Hematopoietic multipotent progenitor cell treated with erythropoietin and hydrocortisone succinate and interleukin-3 and kit ligand, for 6 days (in vitro differentiated cells): Measurements from ENCODE around the gene GPRASP2.

ENCODE experiments used
- DNase-seq: peaks from one replicate; pipeline ENCODE4 v3.0.0-alpha.2; 2015

GPRASP2 gene

GRCh38 chrX:102745857-102746584 lies 33.8 kb downstream of the GPRASP2 start:
- peak; percentile 19 for DNase-seq

GRCh38 chrX:102765217-102765616 lies 53.0 kb downstream of the GPRASP2 start:
- DNase-seq, result no peak

- DNase-seq, result no peak
Measured at GRCh38 chrX:102765809-102766208, 53.6 kb downstream of the GPRASP2 start.

GRCh38 chrX:102767287-102767686 lies 55.0 kb downstream of the GPRASP2 start:
- DNase-seq, result no peak
